ENCODE results near the gene JPH4. TPM values are rescaled to one million over a fixed set of nuclear protein-coding genes. Genes with fewer than 3 reads are reported as not detected.

JPH4 gene
- total RNA-seq, 1 experiment from 2014 or later = 6.8 TPM

DNA sequence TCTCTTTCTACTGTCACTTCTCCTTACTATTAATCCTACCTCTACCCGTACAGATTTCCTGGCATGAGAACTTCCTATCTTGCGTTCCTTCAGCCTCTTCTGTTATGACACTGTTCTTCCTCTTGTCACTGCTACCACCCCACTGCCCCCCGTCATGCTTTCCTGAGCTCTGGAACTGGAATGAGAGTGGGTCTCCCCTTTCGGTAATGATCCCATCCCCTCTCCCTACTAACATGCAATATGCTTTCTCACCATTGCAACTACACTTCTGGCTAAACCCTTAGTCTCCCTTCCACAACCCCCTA, 6.1 kb downstream of the JPH4 start:
- peaks cover 7% of the 10 kb centered on the region; the same call in 1 of the 2 replicates for H3K27me3 ChIP-seq (ENCODE audit: insufficient read depth, low read length)
- no peak overlapping the region for H3K4me2 ChIP-seq (ENCODE audit: insufficient read depth, insufficient read length, low read length)
- no peak overlapping the region for H2BK120ac ChIP-seq (ENCODE audit: low read depth, low read length, poor library complexity, severe bottlenecking)
- peaks cover 42% of the 10 kb centered on the region for H3K27me3 Mint-ChIP-seq (ENCODE audit: low read depth)
- H4K20me1 ChIP-seq (ENCODE audit: control insufficient read depth, insufficient read depth, insufficient read length) = peaks cover 5% of the 10 kb centered on the region
- no peak overlapping the region for H2AK5ac ChIP-seq (ENCODE audit: insufficient read length, low read length)
- no peak overlapping the region for H3K18ac ChIP-seq (ENCODE audit: insufficient read length, low read depth, low read length)
- DNase-seq = no peak
- peaks cover 0 to 39% (median 30%) of the 10 kb centered on the region in 3 experiments; a peak in 5 of 7 replicates for H3K36me3 Mint-ChIP-seq (ENCODE audit: insufficient read depth in 1 of 3, low read depth in 3 of 3)
- no peak overlapping the region for H2BK12ac ChIP-seq (ENCODE audit: insufficient read length, low read depth, low read length)
- no peak overlapping the region for H3K9ac ChIP-seq (ENCODE audit: extremely low read depth, insufficient read length, low read length)
- H3K79me1 ChIP-seq (ENCODE audit: insufficient read depth, low read depth, low read length, poor library complexity, severe bottlenecking) = no peaks in the 10 kb centered on the region
- no peak overlapping the region; a peak in 2 of 5 replicates for H3K4me3 Mint-ChIP-seq
- H3K4me1 ChIP-seq (ENCODE audit: insufficient read depth, low read length) = peaks cover 6% of the 10 kb centered on the region; the same call in 1 of the 2 replicates
- H3K9me3 Mint-ChIP-seq = no peaks in the 10 kb centered on the region; a peak in 1 of 5 replicates
- H2AFZ ChIP-seq (ENCODE audit: low read length) = no peak overlapping the region
- H3K14ac ChIP-seq (ENCODE audit: insufficient read depth, low read length) = no peak overlapping the region
- no peak for TF ChIP-seq CTCF (conservative IDR thresholded peaks at IDR 0.05)
- no peak overlapping the region for H3K4ac ChIP-seq (ENCODE audit: low read depth, low read length)
- H2BK5ac ChIP-seq (ENCODE audit: insufficient read length, low read length) = no peak overlapping the region
- H2BK15ac ChIP-seq (ENCODE audit: low read depth, low read length) = no peak overlapping the region
- H4K5ac ChIP-seq (ENCODE audit: insufficient read length, low read depth, low read length) = no peak overlapping the region
- no peaks in the 10 kb centered on the region for H3K79me2 ChIP-seq (ENCODE audit: insufficient read depth, low read length)
- H4K8ac ChIP-seq (replicated peaks; ENCODE audit: insufficient read length, low read depth, low read length) = no peak overlapping the region
- H3K9me3 ChIP-seq (ENCODE audit: control insufficient read depth, low read depth, low read length) = no peaks in the 10 kb centered on the region
- peak overlapping the region in 1 of 3 experiments; percentile 65; a peak in 2 of 7 replicates for H3K27ac Mint-ChIP-seq
- no peak overlapping the region for H3K23ac ChIP-seq (ENCODE audit: insufficient read length, low read depth, low read length)
- no peak overlapping the region for H3K27ac ChIP-seq (ENCODE audit: insufficient read length, low read depth, low read length)
- H3K23me2 ChIP-seq (ENCODE audit: insufficient read length, low read depth, low read length, poor library complexity, severe bottlenecking) = peaks cover 19% of the 10 kb centered on the region
- no peak overlapping the region for H4K91ac ChIP-seq (ENCODE audit: insufficient read length, low read depth, low read length)
- no peak overlapping the region for H3K56ac ChIP-seq (ENCODE audit: insufficient read length, low read depth, low read length)
- no peak overlapping the region for H3T11ph ChIP-seq (ENCODE audit: low read length)
- no CpG with 5 or more reads among the region's 4 CpGs for WGBS (ENCODE audit: extremely low coverage, insufficient read length, low lambda C conversion rate)
- peaks cover 43 to 47% of the 10 kb centered on the region in 2 experiments for H3K4me1 Mint-ChIP-seq
- no peak overlapping the region for H2BK20ac ChIP-seq (ENCODE audit: low read depth, low read length, poor library complexity, severe bottlenecking)

All from H9 (cell line).